ENCODE data around the gene FOXO3B. TPM values are rescaled to one million over a fixed set of nuclear protein-coding genes. Genes with fewer than 3 reads are reported as not detected.
"Not testable (repeated sequence)": the region's sequence is repeated elsewhere in the genome, so short reads cannot be mapped to it uniquely, and the experiment has no call there.

The FOXO3B gene
- polyA plus RNA-seq, 1 donor (not counting 4 experiments of a cell fraction or from before 2014, with no cell fraction given) = 2.0 TPM

- H2AFZ ChIP-seq (ENCODE audit: control insufficient read depth, low read length); H3K27me3 ChIP-seq (ENCODE audit: control insufficient read depth, extremely low read depth, insufficient read depth, low read length); H3K27ac ChIP-seq (ENCODE audit: control insufficient read depth, insufficient read depth, low read length); H3K4me1 ChIP-seq (ENCODE audit: control insufficient read depth, extremely low read depth, insufficient read depth, low read length); H3K36me3 ChIP-seq (ENCODE audit: control insufficient read depth in 2 of 2, extremely low read depth in 1 of 2, insufficient read depth in 2 of 2, low read length in 2 of 2); H4K20me1 ChIP-seq (ENCODE audit: control insufficient read depth, extremely low read depth, insufficient read depth, low read length); dilution Hi-C loops (cut with MboI; ENCODE audit: extremely low pct_ligation_motif_present, low sequenced_read_pairs); DNase-seq (ENCODE audit: low read depth, low spot score); FAIRE-seq; H3K9ac ChIP-seq (ENCODE audit: control insufficient read depth, extremely low read depth, insufficient read depth, low read length); H3K9me1 ChIP-seq (ENCODE audit: control insufficient read depth, extremely low read depth, insufficient read depth, low read length); H3K4me3 ChIP-seq (ENCODE audit: control insufficient read depth in 2 of 3, extremely low read depth in 1 of 3, insufficient read depth in 2 of 3, low read depth in 1 of 3, low read length in 3 of 3); H3K4me2 ChIP-seq (ENCODE audit: control insufficient read depth, extremely low read depth, insufficient read depth, low read depth, low read length); H3K9me3 ChIP-seq (ENCODE audit: control insufficient read depth, low read depth, low read length); H3K79me2 ChIP-seq (ENCODE audit: control insufficient read depth, insufficient read depth, low read length): not testable (repeated sequence)
Observed at GRCh38 chr17:18636237-18636636, 45.9 kb downstream of the FOXO3B start.

- H2AFZ ChIP-seq (ENCODE audit: control insufficient read depth, low read length); H3K4me1 ChIP-seq (ENCODE audit: control insufficient read depth, extremely low read depth, insufficient read depth, low read length); H3K9ac ChIP-seq (ENCODE audit: control insufficient read depth, extremely low read depth, insufficient read depth, low read length); H3K36me3 ChIP-seq (ENCODE audit: control insufficient read depth in 2 of 2, extremely low read depth in 1 of 2, insufficient read depth in 2 of 2, low read length in 2 of 2); H3K27me3 ChIP-seq (ENCODE audit: control insufficient read depth, extremely low read depth, insufficient read depth, low read length); H4K20me1 ChIP-seq (ENCODE audit: control insufficient read depth, extremely low read depth, insufficient read depth, low read length); FAIRE-seq; H3K27ac ChIP-seq (ENCODE audit: control insufficient read depth, insufficient read depth, low read length); H3K9me1 ChIP-seq (ENCODE audit: control insufficient read depth, extremely low read depth, insufficient read depth, low read length); DNase-seq (ENCODE audit: low read depth, low spot score); H3K79me2 ChIP-seq (ENCODE audit: control insufficient read depth, insufficient read depth, low read length); H3K4me2 ChIP-seq (ENCODE audit: control insufficient read depth, extremely low read depth, insufficient read depth, low read depth, low read length); dilution Hi-C loops (cut with MboI; ENCODE audit: extremely low pct_ligation_motif_present, low sequenced_read_pairs); H3K4me3 ChIP-seq (ENCODE audit: control insufficient read depth in 2 of 3, extremely low read depth in 1 of 3, insufficient read depth in 2 of 3, low read depth in 1 of 3, low read length in 3 of 3); H3K9me3 ChIP-seq (ENCODE audit: control insufficient read depth, low read depth, low read length): not testable (repeated sequence)
Observed at GRCh38 chr17:18635773-18636172, 46.3 kb downstream of the FOXO3B start.

- FAIRE-seq; H3K79me2 ChIP-seq (ENCODE audit: control insufficient read depth, insufficient read depth, low read length); H4K20me1 ChIP-seq (ENCODE audit: control insufficient read depth, extremely low read depth, insufficient read depth, low read length); H3K4me1 ChIP-seq (ENCODE audit: control insufficient read depth, extremely low read depth, insufficient read depth, low read length); H3K4me2 ChIP-seq (ENCODE audit: control insufficient read depth, extremely low read depth, insufficient read depth, low read depth, low read length); H3K27me3 ChIP-seq (ENCODE audit: control insufficient read depth, extremely low read depth, insufficient read depth, low read length); dilution Hi-C loops (cut with MboI; ENCODE audit: extremely low pct_ligation_motif_present, low sequenced_read_pairs); H2AFZ ChIP-seq (ENCODE audit: control insufficient read depth, low read length); H3K4me3 ChIP-seq (ENCODE audit: control insufficient read depth in 2 of 3, extremely low read depth in 1 of 3, insufficient read depth in 2 of 3, low read depth in 1 of 3, low read length in 3 of 3); H3K9me1 ChIP-seq (ENCODE audit: control insufficient read depth, extremely low read depth, insufficient read depth, low read length); DNase-seq (ENCODE audit: low read depth, low spot score); H3K36me3 ChIP-seq (ENCODE audit: control insufficient read depth in 2 of 2, extremely low read depth in 1 of 2, insufficient read depth in 2 of 2, low read length in 2 of 2); H3K9ac ChIP-seq (ENCODE audit: control insufficient read depth, extremely low read depth, insufficient read depth, low read length); H3K27ac ChIP-seq (ENCODE audit: control insufficient read depth, insufficient read depth, low read length); H3K9me3 ChIP-seq (ENCODE audit: control insufficient read depth, low read depth, low read length): not testable (repeated sequence)
Observed at GRCh38 chr17:18634550-18635263, 47.4 kb downstream of the FOXO3B start.

Small RNA genes lying within 50 kb of the gene (small RNA-seq; reads per million reads assigned to genes)
- 0 reads per million in 3 experiments for gene AC026271.2 (ENCODE audit: insufficient read length in 3 of 3, low read depth in 3 of 3, low replicate concordance in 1 of 3)
- 0 reads per million in 3 experiments for gene AC026271.4 (ENCODE audit: insufficient read length in 3 of 3, low read depth in 3 of 3, low replicate concordance in 1 of 3)

Other genes starting within 250 kb of the FOXO3B start
- gene LGALS9C, start 205.5 kb downstream of the FOXO3B start, polyA plus RNA-seq = 1.7 to 6.8 TPM (median 5.7 TPM) in 3 replicates
- gene TBC1D28, start 37.9 kb downstream of the FOXO3B start, polyA plus RNA-seq = not detected in 3 replicates
- 0.10 to 0.36 TPM (median 0.25 TPM) in 3 replicates for gene FBXW10, start 61.7 kb upstream of the FOXO3B start, polyA plus RNA-seq
- gene TVP23B, start 98.9 kb upstream of the FOXO3B start, polyA plus RNA-seq = 35.7 to 76.5 TPM (median 53.0 TPM) in 3 replicates
- 26.3 to 39.1 TPM (median 27.2 TPM) in 3 replicates for gene PRPSAP2, start 175.8 kb upstream of the FOXO3B start, polyA plus RNA-seq